Stimulated activated naive CD8-positive, alpha-beta T cell treated with anti-CD3 and anti-CD28 coated beads, Interleukin-15, Interleukin-2, amounts not matched to agents 100 ng/mL and 50 ng/mL, for 24 hours (primary cell): Measurements from ENCODE around the gene CDKL5.

Experiments
- H3K27ac Mint-ChIP-seq: one replicate; pipeline ENCODE4 v1.8.0; 2021; ENCODE audit warnings: mild to moderate bottlenecking, mixed read lengths
- H3K27me3 Mint-ChIP-seq: one replicate; pipeline ENCODE4 v1.8.0; 2021; ENCODE audit warnings: mixed read lengths
- H3K36me3 Mint-ChIP-seq: one replicate; pipeline ENCODE4 v1.8.0; 2021; ENCODE audit warnings: low read depth, mixed read lengths
- H3K4me1 Mint-ChIP-seq: one replicate; pipeline ENCODE4 v1.8.0; 2021; ENCODE audit warnings: low read depth, mixed read lengths
- H3K4me3 Mint-ChIP-seq: one replicate; pipeline ENCODE4 v1.8.0; 2021; ENCODE audit warnings: mild to moderate bottlenecking, mixed read lengths
- H3K9me3 Mint-ChIP-seq: one replicate; pipeline ENCODE4 v1.8.0; 2021; ENCODE audit warnings: mixed read lengths

Gene CDKL5

GRCh38 chrX:18434896-18435295 is 9.5 kb downstream of the CDKL5 start:
- Mint-ChIP-seq H3K4me3 (no peak overlapping the region), H3K27me3 (no peaks in the 10 kb centered on the region), H3K4me1 (peaks cover 4% of the 10 kb centered on the region), H3K27ac (no peak overlapping the region), H3K36me3 (no peaks in the 10 kb centered on the region), H3K9me3 (no peaks in the 10 kb centered on the region)

- Mint-ChIP-seq H3K4me1 (peaks cover 4% of the 10 kb centered on the region), H3K36me3 (no peaks in the 10 kb centered on the region), H3K27ac (no peak overlapping the region), H3K4me3 (no peak overlapping the region), H3K27me3 (no peaks in the 10 kb centered on the region), H3K9me3 (no peaks in the 10 kb centered on the region)
Observed at GRCh38 chrX:18436017-18436416, 10.6 kb downstream of the CDKL5 start.

GRCh38 chrX:18440835-18441234 is 15.4 kb downstream of the CDKL5 start:
- H3K36me3 Mint-ChIP-seq: no peaks in the 10 kb centered on the region
- H3K27me3 Mint-ChIP-seq: no peaks in the 10 kb centered on the region
- no peak overlapping the region for H3K4me3 Mint-ChIP-seq
- no peak overlapping the region for H3K27ac Mint-ChIP-seq
- peaks cover 8% of the 10 kb centered on the region for H3K4me1 Mint-ChIP-seq
- H3K9me3 Mint-ChIP-seq: no peaks in the 10 kb centered on the region

- Mint-ChIP-seq H3K4me1 (peaks cover 5% of the 10 kb centered on the region), H3K9me3 (no peaks in the 10 kb centered on the region), H3K27me3 (no peaks in the 10 kb centered on the region), H3K4me3 (no peak overlapping the region), H3K36me3 (no peaks in the 10 kb centered on the region), H3K27ac (no peak overlapping the region)
Observed at GRCh38 chrX:18441780-18442367, 16.5 kb downstream of the CDKL5 start.

GRCh38 chrX:18448416-18448815 is 23.0 kb downstream of the CDKL5 start:
- Mint-ChIP-seq H3K4me1 (no peaks in the 10 kb centered on the region), H3K27me3 (no peaks in the 10 kb centered on the region), H3K4me3 (no peak overlapping the region), H3K9me3 (no peaks in the 10 kb centered on the region), H3K36me3 (no peaks in the 10 kb centered on the region), H3K27ac (no peak overlapping the region)

- H3K27me3 Mint-ChIP-seq: no peaks in the 10 kb centered on the region
- no peaks in the 10 kb centered on the region for H3K9me3 Mint-ChIP-seq
- no peak overlapping the region for H3K4me3 Mint-ChIP-seq
- no peaks in the 10 kb centered on the region for H3K36me3 Mint-ChIP-seq
- H3K4me1 Mint-ChIP-seq: no peaks in the 10 kb centered on the region
- no peak overlapping the region for H3K27ac Mint-ChIP-seq
Observed at GRCh38 chrX:18449236-18449635, 23.8 kb downstream of the CDKL5 start.

- Mint-ChIP-seq H3K27me3 (no peaks in the 10 kb centered on the region), H3K4me1 (no peaks in the 10 kb centered on the region), H3K36me3 (no peaks in the 10 kb centered on the region), H3K27ac (no peak overlapping the region), H3K9me3 (no peaks in the 10 kb centered on the region), H3K4me3 (no peak overlapping the region)
Observed at GRCh38 chrX:18455384-18455783, 30.0 kb downstream of the CDKL5 start.

- Mint-ChIP-seq H3K36me3 (no peaks in the 10 kb centered on the region), H3K27me3 (no peaks in the 10 kb centered on the region), H3K9me3 (no peaks in the 10 kb centered on the region), H3K27ac (no peak overlapping the region), H3K4me1 (peaks cover 4% of the 10 kb centered on the region), H3K4me3 (no peak overlapping the region)
Observed at GRCh38 chrX:18457000-18457399, 31.6 kb downstream of the CDKL5 start.

GRCh38 chrX:18461431-18461830 is 36.0 kb downstream of the CDKL5 start:
- H3K36me3 Mint-ChIP-seq: no peaks in the 10 kb centered on the region
- no peaks in the 10 kb centered on the region for H3K27me3 Mint-ChIP-seq
- H3K4me1 Mint-ChIP-seq: peaks cover 4% of the 10 kb centered on the region

GRCh38 chrX:18464499-18464898 is 39.1 kb downstream of the CDKL5 start:
- H3K4me3 Mint-ChIP-seq: no peak overlapping the region
- no peaks in the 10 kb centered on the region for H3K9me3 Mint-ChIP-seq

More at GRCh38 chrX:18461431-18461830, 36.0 kb downstream of the CDKL5 start:
- no peak overlapping the region for H3K27ac Mint-ChIP-seq
- H3K9me3 Mint-ChIP-seq: no peaks in the 10 kb centered on the region
- no peak overlapping the region for H3K4me3 Mint-ChIP-seq

GRCh38 chrX:18465051-18465450 is 39.6 kb downstream of the CDKL5 start:
- Mint-ChIP-seq H3K4me1 (peaks cover 4% of the 10 kb centered on the region), H3K9me3 (no peaks in the 10 kb centered on the region), H3K27me3 (no peaks in the 10 kb centered on the region), H3K36me3 (no peaks in the 10 kb centered on the region), H3K27ac (no peak overlapping the region), H3K4me3 (no peak overlapping the region)

More at GRCh38 chrX:18464499-18464898, 39.1 kb downstream of the CDKL5 start:
- no peaks in the 10 kb centered on the region for H3K27me3 Mint-ChIP-seq
- peaks cover 4% of the 10 kb centered on the region for H3K4me1 Mint-ChIP-seq
- no peak overlapping the region for H3K27ac Mint-ChIP-seq
- no peaks in the 10 kb centered on the region for H3K36me3 Mint-ChIP-seq

GRCh38 chrX:18468599-18468998 is 43.2 kb downstream of the CDKL5 start:
- Mint-ChIP-seq H3K27me3 (no peaks in the 10 kb centered on the region), H3K4me3 (no peak overlapping the region), H3K27ac (no peak overlapping the region), H3K4me1 (no peaks in the 10 kb centered on the region), H3K36me3 (no peaks in the 10 kb centered on the region), H3K9me3 (no peaks in the 10 kb centered on the region)

GRCh38 chrX:18471296-18471695 is 45.9 kb downstream of the CDKL5 start:
- H3K36me3 Mint-ChIP-seq: no peaks in the 10 kb centered on the region
- H3K9me3 Mint-ChIP-seq: no peaks in the 10 kb centered on the region
- no peak overlapping the region for H3K4me3 Mint-ChIP-seq
- H3K27ac Mint-ChIP-seq: no peak overlapping the region
- H3K4me1 Mint-ChIP-seq: no peaks in the 10 kb centered on the region
- H3K27me3 Mint-ChIP-seq: no peaks in the 10 kb centered on the region

GRCh38 chrX:18490806-18491555 is 65.6 kb downstream of the CDKL5 start:
- Mint-ChIP-seq H3K4me3 (no peak overlapping the region), H3K4me1 (no peaks in the 10 kb centered on the region)

GRCh38 chrX:18491587-18492340 is 66.4 kb downstream of the CDKL5 start:
- no peaks in the 10 kb centered on the region for H3K9me3 Mint-ChIP-seq
- H3K4me3 Mint-ChIP-seq: no peak overlapping the region
- no peaks in the 10 kb centered on the region for H3K36me3 Mint-ChIP-seq
- H3K27ac Mint-ChIP-seq: no peak overlapping the region
- H3K27me3 Mint-ChIP-seq: no peaks in the 10 kb centered on the region
- no peaks in the 10 kb centered on the region for H3K4me1 Mint-ChIP-seq

More at GRCh38 chrX:18490806-18491555, 65.6 kb downstream of the CDKL5 start:
- H3K36me3 Mint-ChIP-seq: no peaks in the 10 kb centered on the region
- no peaks in the 10 kb centered on the region for H3K27me3 Mint-ChIP-seq
- no peak overlapping the region for H3K27ac Mint-ChIP-seq
- H3K9me3 Mint-ChIP-seq: no peaks in the 10 kb centered on the region
